ENCODE data around the gene ZNF736.
"Not testable (repeated sequence)": the region's sequence is repeated elsewhere in the genome, so short reads cannot be mapped to it uniquely, and the experiment has no call there.

Gene ZNF736

DNA sequence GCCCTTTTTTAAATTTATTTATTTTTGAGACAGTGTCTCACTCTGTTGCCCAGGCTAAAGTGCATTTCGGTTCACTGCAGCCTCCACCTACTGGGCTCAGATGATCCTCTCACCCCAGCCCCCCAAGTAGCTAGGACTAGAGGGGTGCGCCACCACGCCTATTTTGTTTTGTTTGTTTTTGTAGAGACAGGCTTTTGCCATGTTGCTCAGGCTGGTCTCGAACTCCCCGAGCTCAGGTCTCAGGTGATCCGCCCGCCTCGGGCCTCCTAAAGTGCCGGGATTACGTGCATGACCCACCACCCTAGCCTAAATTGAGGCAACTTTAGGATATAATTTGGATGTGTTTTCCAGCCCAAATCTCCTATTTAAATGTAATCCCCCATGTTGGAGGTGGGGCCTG is 805 bp downstream of the ZNF736 start:
- Histone ChIP-seq H3K4me3 (ENCODE audit: low read length) (no peak overlapping the region), H3K36me3 (ENCODE audit: control insufficient read depth, insufficient read depth, low read length) (no peaks in the 10 kb centered on the region), H3K27ac (ENCODE audit: low read length) (no peak overlapping the region), H3K27me3 (ENCODE audit: control insufficient read depth, insufficient read depth, low read length) (no peaks in the 10 kb centered on the region), H3K4me1 (ENCODE audit: control insufficient read depth, insufficient read depth, low read length) (no peaks in the 10 kb centered on the region), H3K9me3 (ENCODE audit: control insufficient read depth, insufficient read depth, low read length) (peaks cover 9% of the 10 kb centered on the region)
- no CpG with 5 or more reads among the region's 10 CpGs for WGBS (ENCODE audit: insufficient coverage, insufficient read length)
- no peak for DNase-seq (ENCODE audit: low read depth, low spot score)

DNA sequence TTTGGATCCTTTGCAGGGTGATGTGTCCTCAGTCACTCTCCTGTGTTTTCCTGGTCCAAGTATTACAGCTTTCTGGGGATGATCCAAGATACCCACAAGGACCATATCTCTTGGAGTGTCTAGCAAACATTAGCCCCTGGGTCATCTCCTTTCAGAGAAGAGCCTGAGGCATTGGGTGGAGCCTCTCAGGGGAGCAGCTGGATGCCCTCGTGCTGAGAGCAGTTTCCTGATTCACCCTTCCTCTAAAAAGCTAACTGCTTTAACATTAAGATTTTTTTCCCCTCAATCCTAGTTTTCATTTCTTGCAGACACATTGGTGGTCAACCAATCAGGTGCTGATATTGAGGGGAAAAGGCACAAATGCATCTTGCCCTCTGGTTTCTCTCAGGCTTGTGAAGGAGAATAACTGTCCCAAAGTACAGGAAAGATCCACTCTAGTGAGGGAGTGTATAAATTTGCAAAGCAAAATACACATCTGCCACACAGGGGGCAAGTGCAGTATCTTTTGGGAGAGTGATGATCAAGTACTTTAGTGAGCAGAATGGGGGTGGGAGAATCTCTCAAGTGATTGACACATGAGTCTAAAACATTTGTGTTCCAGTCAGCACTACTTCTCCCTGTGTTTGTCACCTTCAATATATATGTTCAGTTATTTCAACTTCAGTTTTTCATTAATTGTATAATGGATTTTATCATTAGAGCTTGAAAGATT is 2.4 kb downstream of the ZNF736 start:
- H3K9me3 ChIP-seq (ENCODE audit: control insufficient read depth, insufficient read depth, low read length); H3K4me1 ChIP-seq (ENCODE audit: control insufficient read depth, insufficient read depth, low read length); H3K36me3 ChIP-seq (ENCODE audit: control insufficient read depth, insufficient read depth, low read length); DNase-seq (ENCODE audit: low read depth, low spot score); H3K27ac ChIP-seq (ENCODE audit: low read length); H3K27me3 ChIP-seq (ENCODE audit: control insufficient read depth, insufficient read depth, low read length); H3K4me3 ChIP-seq (ENCODE audit: low read length): not testable (repeated sequence)
- WGBS (ENCODE audit: insufficient coverage, insufficient read length) = no CpG with 5 or more reads among the region's 1 CpG

DNA sequence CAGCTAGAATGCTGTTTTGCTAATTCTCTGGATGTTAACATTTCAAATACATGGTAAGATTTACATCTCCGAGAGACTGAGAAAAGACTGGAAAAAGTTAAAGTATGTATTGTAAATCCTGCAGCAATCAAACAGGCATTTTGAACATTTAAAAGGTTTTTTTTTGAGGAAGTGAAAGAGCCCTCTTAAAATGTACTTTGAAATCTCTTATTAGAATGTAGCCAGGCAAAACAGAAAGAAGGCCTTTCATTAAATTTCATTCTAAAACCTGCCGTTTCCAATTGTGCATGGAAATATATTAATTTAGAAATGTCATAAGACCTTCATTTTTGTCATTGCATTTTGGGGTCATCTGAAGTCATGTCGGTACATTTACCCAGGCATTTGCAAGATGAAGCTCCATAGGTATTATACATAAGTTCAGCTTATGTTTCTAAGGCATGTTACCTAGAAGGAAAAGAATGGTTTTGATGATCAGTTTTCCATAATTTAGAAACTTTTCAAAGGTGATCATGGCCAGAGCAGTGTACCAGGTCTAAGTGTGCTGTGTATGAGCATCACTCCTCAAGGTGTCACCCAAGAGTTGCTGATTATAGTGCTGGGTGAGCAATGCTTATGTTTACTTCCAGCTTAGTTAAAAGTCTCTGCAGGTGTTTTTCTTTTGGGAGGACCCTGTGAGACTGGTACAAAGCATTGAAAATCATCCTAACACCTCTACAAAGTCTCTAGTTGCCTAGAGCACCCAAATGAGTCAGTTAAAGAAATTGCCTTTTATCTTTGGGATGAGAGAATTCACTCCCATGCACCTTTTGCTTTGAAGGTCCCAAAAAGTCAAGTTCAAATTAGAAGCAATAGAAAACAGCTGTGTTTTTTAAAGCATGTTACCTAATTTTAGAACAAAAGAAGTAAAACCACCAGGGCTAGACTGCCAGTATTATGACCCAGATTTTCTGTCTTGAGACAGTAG is 7.1 kb downstream of the ZNF736 start:
- H3K36me3 ChIP-seq (ENCODE audit: control insufficient read depth, insufficient read depth, low read length) = no peaks in the 10 kb centered on the region
- H3K27ac ChIP-seq (ENCODE audit: low read length) = no peak overlapping the region
- DNase-seq (ENCODE audit: low read depth, low spot score) = no peak
- H3K4me3 ChIP-seq (ENCODE audit: low read length) = no peak overlapping the region
- peaks cover 2% of the 10 kb centered on the region; the same call in 1 of the 2 replicates for H3K9me3 ChIP-seq (ENCODE audit: control insufficient read depth, insufficient read depth, low read length)
- H3K4me1 ChIP-seq (ENCODE audit: control insufficient read depth, insufficient read depth, low read length) = no peaks in the 10 kb centered on the region
- no peaks in the 10 kb centered on the region for H3K27me3 ChIP-seq (ENCODE audit: control insufficient read depth, insufficient read depth, low read length)
- no CpG with 5 or more reads among the region's 3 CpGs for WGBS (ENCODE audit: insufficient coverage, insufficient read length)

DNA sequence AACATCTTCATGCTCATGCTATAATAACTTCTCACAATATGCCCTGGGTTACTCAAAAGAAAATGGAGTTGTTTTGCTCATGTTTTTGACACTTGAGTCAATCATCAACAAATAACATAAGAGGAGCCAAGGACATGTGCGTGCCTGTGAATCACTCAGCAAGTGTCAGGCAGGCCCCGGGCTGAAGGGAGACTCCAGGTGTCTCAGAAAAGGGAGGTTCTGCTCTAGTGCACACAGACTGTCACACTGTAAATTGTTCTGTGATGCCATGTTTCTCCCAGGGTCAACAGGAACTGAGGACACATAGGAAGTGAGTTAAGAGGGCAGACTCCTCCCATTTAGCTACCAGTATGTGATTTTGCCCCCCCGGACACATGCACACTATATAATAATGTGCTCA is 10.4 kb downstream of the ZNF736 start:
- H3K27ac ChIP-seq (ENCODE audit: low read length); DNase-seq (ENCODE audit: low read depth, low spot score); H3K27me3 ChIP-seq (ENCODE audit: control insufficient read depth, insufficient read depth, low read length); H3K9me3 ChIP-seq (ENCODE audit: control insufficient read depth, insufficient read depth, low read length); H3K4me3 ChIP-seq (ENCODE audit: low read length); H3K36me3 ChIP-seq (ENCODE audit: control insufficient read depth, insufficient read depth, low read length); H3K4me1 ChIP-seq (ENCODE audit: control insufficient read depth, insufficient read depth, low read length): not testable (repeated sequence)
- WGBS (ENCODE audit: insufficient coverage, insufficient read length) = no CpG with 5 or more reads among the region's 3 CpGs

DNA sequence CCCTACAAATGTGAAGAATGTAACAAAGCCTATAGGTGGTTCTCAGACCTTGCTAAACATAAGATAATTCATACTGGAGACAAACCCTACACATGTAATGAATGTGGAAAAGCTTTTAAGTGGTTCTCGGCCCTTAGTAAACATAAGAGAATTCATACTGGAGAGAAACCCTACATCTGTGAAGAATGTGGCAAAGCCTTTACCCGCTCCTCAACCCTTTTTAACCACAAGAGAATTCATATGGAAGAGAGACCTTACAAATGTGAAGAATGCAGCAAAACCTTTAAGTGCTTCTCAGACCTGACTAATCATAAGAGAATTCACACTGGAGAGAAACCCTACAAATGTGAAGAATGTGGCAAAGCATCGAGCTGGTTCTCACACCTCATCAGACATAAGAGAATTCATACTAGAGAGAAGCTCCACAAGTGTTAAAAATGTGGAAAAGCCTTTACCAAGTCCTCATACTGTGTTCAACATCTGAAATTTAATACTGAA is 35.0 kb downstream of the ZNF736 start:
- not testable (repeated sequence) for H3K4me3 ChIP-seq (ENCODE audit: low read length); H3K27me3 ChIP-seq (ENCODE audit: control insufficient read depth, insufficient read depth, low read length); H3K4me1 ChIP-seq (ENCODE audit: control insufficient read depth, insufficient read depth, low read length); DNase-seq (ENCODE audit: low read depth, low spot score); H3K27ac ChIP-seq (ENCODE audit: low read length); H3K36me3 ChIP-seq (ENCODE audit: control insufficient read depth, insufficient read depth, low read length)
- WGBS (ENCODE audit: insufficient coverage, insufficient read length) = no CpG with 5 or more reads among the region's 3 CpGs
- H3K9me3 ChIP-seq (ENCODE audit: control insufficient read depth, insufficient read depth, low read length) = peaks cover 16% of the 10 kb centered on the region

DNA sequence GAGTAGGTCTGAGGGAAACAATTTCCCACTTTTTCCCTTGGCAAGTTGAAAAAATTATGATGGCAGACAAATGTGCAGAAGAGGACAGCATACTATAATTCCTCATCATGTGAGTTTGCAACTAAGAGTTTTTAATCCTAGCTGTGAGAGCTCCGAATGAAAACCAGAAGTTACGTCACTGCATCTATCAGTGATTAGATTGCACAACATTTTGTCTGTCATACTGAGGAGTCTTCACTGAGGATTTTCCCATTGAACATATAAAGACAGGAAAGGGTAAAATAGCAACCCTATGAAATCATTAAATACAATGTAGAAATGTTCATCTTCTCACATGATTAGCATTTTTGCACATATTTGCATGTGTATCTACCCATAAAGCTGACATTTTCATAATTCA is 45.8 kb downstream of the ZNF736 start:
- no peak for DNase-seq (ENCODE audit: low read depth, low spot score)
- H3K4me3 ChIP-seq (ENCODE audit: low read length) = no peak overlapping the region
- no peak overlapping the region for H3K27ac ChIP-seq (ENCODE audit: low read length)
- H3K36me3 ChIP-seq (ENCODE audit: control insufficient read depth, insufficient read depth, low read length) = no peaks in the 10 kb centered on the region
- no peaks in the 10 kb centered on the region for H3K4me1 ChIP-seq (ENCODE audit: control insufficient read depth, insufficient read depth, low read length)
- H3K27me3 ChIP-seq (ENCODE audit: control insufficient read depth, insufficient read depth, low read length) = no peaks in the 10 kb centered on the region
- H3K9me3 ChIP-seq (ENCODE audit: control insufficient read depth, insufficient read depth, low read length) = peaks cover 7% of the 10 kb centered on the region
- WGBS (ENCODE audit: insufficient coverage, insufficient read length) = no CpG with 5 or more reads among the region's 2 CpGs

DNA sequence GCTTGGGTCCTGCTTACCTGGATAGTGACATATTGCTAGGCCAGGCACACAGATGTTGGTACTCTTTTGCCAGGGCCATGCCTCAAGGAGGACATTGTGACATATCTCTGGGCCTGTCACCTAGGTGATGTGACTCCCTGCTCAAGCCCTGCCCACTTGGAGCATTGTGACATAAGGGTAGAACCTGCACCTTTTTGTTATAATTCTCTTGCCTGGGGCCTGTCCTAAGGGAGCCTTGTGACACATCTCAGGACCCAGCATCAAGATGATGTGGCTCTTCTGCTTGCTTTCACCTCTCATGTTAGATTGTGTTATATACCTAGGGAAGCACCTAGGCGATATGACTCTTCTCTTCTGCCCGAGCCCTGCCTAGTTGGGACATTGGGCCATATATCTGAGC is 57.4 kb downstream of the ZNF736 start:
- no peaks in the 10 kb centered on the region for H3K4me1 ChIP-seq (ENCODE audit: control insufficient read depth, insufficient read depth, low read length)
- no peak for DNase-seq (ENCODE audit: low read depth, low spot score)
- no peak overlapping the region for H3K27ac ChIP-seq (ENCODE audit: low read length)
- H3K27me3 ChIP-seq (ENCODE audit: control insufficient read depth, insufficient read depth, low read length) = no peaks in the 10 kb centered on the region
- peaks cover 12% of the 10 kb centered on the region for H3K9me3 ChIP-seq (ENCODE audit: control insufficient read depth, insufficient read depth, low read length)
- WGBS (ENCODE audit: insufficient coverage, insufficient read length) = no CpG with 5 or more reads among the region's 2 CpGs
- H3K4me3 ChIP-seq (ENCODE audit: low read length) = no peak overlapping the region
- no peaks in the 10 kb centered on the region for H3K36me3 ChIP-seq (ENCODE audit: control insufficient read depth, insufficient read depth, low read length)

DNA sequence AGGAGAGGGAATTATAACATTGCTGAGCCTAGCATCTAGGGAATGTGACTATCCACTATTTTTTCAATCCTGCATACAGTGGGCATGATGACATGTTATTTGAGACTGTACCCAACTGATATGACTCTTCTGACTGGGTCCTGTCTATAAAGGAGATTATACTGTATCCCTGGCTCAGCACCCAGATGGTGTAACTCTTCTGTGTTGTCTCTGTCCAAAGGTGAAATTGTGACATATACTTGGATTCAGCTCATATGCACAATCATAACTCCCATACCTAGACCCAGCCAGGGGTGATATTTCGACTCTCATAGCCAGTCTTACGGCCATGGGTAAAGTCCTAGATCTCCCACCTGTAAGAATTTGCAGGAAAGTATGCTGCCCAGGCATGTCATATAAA is 59.3 kb downstream of the ZNF736 start:
- no peaks in the 10 kb centered on the region for H3K27me3 ChIP-seq (ENCODE audit: control insufficient read depth, insufficient read depth, low read length)
- H3K9me3 ChIP-seq (ENCODE audit: control insufficient read depth, insufficient read depth, low read length) = peaks cover 14% of the 10 kb centered on the region
- no peak overlapping the region for H3K4me3 ChIP-seq (ENCODE audit: low read length)
- no peak overlapping the region for H3K27ac ChIP-seq (ENCODE audit: low read length)
- no peak for DNase-seq (ENCODE audit: low read depth, low spot score)
- H3K36me3 ChIP-seq (ENCODE audit: control insufficient read depth, insufficient read depth, low read length) = no peaks in the 10 kb centered on the region
- no peaks in the 10 kb centered on the region for H3K4me1 ChIP-seq (ENCODE audit: control insufficient read depth, insufficient read depth, low read length)
- no CpG with 5 or more reads among the region's 2 CpGs for WGBS (ENCODE audit: insufficient coverage, insufficient read length)

DNA sequence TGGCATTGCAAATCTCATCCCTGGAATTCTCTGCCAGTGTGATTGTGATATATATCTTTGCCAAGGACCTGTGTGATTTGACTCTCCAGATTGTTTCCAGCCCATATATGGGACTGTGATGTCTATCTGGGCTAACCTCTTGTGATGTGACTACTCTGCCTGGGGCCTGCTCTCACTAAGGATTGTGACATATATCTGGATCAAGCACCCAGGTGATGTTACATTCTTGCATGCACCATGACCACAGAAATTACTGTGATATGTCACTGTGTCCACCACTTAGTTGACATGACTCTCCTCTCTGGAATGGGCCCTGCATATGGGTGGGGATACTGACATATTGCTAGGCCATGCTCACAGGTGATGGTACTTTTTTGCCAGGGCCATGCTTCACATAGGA is 86.6 kb downstream of the ZNF736 start:
- Histone ChIP-seq H3K9me3 (ENCODE audit: control insufficient read depth, insufficient read depth, low read length) (peaks cover 8% of the 10 kb centered on the region), H3K27ac (ENCODE audit: low read length) (no peak overlapping the region), H3K4me3 (ENCODE audit: low read length) (no peak overlapping the region), H3K36me3 (ENCODE audit: control insufficient read depth, insufficient read depth, low read length) (no peaks in the 10 kb centered on the region), H3K4me1 (ENCODE audit: control insufficient read depth, insufficient read depth, low read length) (no peaks in the 10 kb centered on the region), H3K27me3 (ENCODE audit: control insufficient read depth, insufficient read depth, low read length) (no peaks in the 10 kb centered on the region)
- no peak for DNase-seq (ENCODE audit: low read depth, low spot score)
